ENCODE measurements around the gene PHF20. TPM values are rescaled to one million over a fixed set of nuclear protein-coding genes. Genes with fewer than 3 reads are reported as not detected.

Gene PHF20
- total and polyA plus RNA-seq, 2 donors from 2014 or later: 12.3 to 48.4 TPM

GRCh38 chr20:35887393-35888064, 115.7 kb downstream of the PHF20 start:
- no peak overlapping the region for H3K9ac ChIP-seq (ENCODE audit: low read length in 3 of 3)
- FAIRE-seq: no peak
- H3K27ac ChIP-seq (ENCODE audit: low read depth in 2 of 2, low read length in 2 of 2): no peak overlapping the region

GRCh38 chr20:35888657-35889056, 116.8 kb downstream of the PHF20 start:
- intact Hi-C loops (cut with DNase I): no loop called here
- Histone ChIP-seq H3K27me3 (ENCODE audit: control insufficient read depth, insufficient read depth, low read length) (no peaks in the 10 kb centered on the region), H3K36me3 (ENCODE audit: control insufficient read depth in 2 of 3, insufficient read depth in 3 of 3, low read length in 3 of 3) (no peaks in the 10 kb centered on the region), H3K9ac (ENCODE audit: low read length in 3 of 3) (no peak overlapping the region), H3K9me3 (ENCODE audit: control insufficient read depth in 2 of 3, insufficient read depth in 1 of 3, low read length in 3 of 3) (no peaks in the 10 kb centered on the region), H3K4me1 (ENCODE audit: control insufficient read depth in 2 of 3, insufficient read depth in 2 of 3, low read depth in 1 of 3, low read length in 3 of 3) (peaks cover 0 to 2% (median 0%) of the 10 kb centered on the region in 3 donors), H3K4me3 (ENCODE audit: low read length in 3 of 3) (no peak overlapping the region), H3K27ac (ENCODE audit: low read depth in 2 of 2, low read length in 2 of 2) (no peak overlapping the region)
- DNase-seq: no peak
- TF ChIP-seq CTCF (IDR thresholded peaks at IDR 0.05; ENCODE audit: borderline replicate concordance, extremely low read depth, insufficient read depth): no peak
- no peak for FAIRE-seq

More at GRCh38 chr20:35887393-35888064, 115.7 kb downstream of the PHF20 start:
- no peak for DNase-seq
- Histone ChIP-seq H3K9me3 (ENCODE audit: control insufficient read depth in 2 of 3, insufficient read depth in 1 of 3, low read length in 3 of 3) (no peaks in the 10 kb centered on the region), H3K4me1 (ENCODE audit: control insufficient read depth in 2 of 3, insufficient read depth in 2 of 3, low read depth in 1 of 3, low read length in 3 of 3) (peaks cover 0 to 2% (median 0%) of the 10 kb centered on the region in 3 donors), H3K36me3 (ENCODE audit: control insufficient read depth in 2 of 3, insufficient read depth in 3 of 3, low read length in 3 of 3) (no peaks in the 10 kb centered on the region), H3K27me3 (ENCODE audit: control insufficient read depth, insufficient read depth, low read length) (no peaks in the 10 kb centered on the region), H3K4me3 (ENCODE audit: low read length in 3 of 3) (no peak overlapping the region)
- intact Hi-C loops (cut with DNase I): no loop called here
- TF ChIP-seq CTCF (IDR thresholded peaks at IDR 0.05; ENCODE audit: borderline replicate concordance, extremely low read depth, insufficient read depth): no peak

- FAIRE-seq (no peak), DNase-seq (no peak)
- H3K27me3 ChIP-seq (ENCODE audit: control insufficient read depth, insufficient read depth, low read length): no peaks in the 10 kb centered on the region
- no peak for TF ChIP-seq CTCF (IDR thresholded peaks at IDR 0.05; ENCODE audit: borderline replicate concordance, extremely low read depth, insufficient read depth)
- no peak overlapping the region for H3K9ac ChIP-seq (ENCODE audit: low read length in 3 of 3)
- no peaks in the 10 kb centered on the region for H3K36me3 ChIP-seq (ENCODE audit: control insufficient read depth in 2 of 3, insufficient read depth in 3 of 3, low read length in 3 of 3)
- intact Hi-C loops (cut with DNase I): no loop called here
- no peaks in the 10 kb centered on the region for H3K4me1 ChIP-seq (ENCODE audit: control insufficient read depth in 2 of 3, insufficient read depth in 2 of 3, low read depth in 1 of 3, low read length in 3 of 3)
- no peaks in the 10 kb centered on the region for H3K9me3 ChIP-seq (ENCODE audit: control insufficient read depth in 2 of 3, insufficient read depth in 1 of 3, low read length in 3 of 3)
- no peak overlapping the region for H3K27ac ChIP-seq (ENCODE audit: low read depth in 2 of 2, low read length in 2 of 2)
- H3K4me3 ChIP-seq (ENCODE audit: low read length in 3 of 3): no peak overlapping the region
Measured at GRCh38 chr20:35891375-35891774, 119.6 kb downstream of the PHF20 start.

GRCh38 chr20:35892871-35893270, 121.1 kb downstream of the PHF20 start:
- Histone ChIP-seq H3K27me3 (ENCODE audit: control insufficient read depth, insufficient read depth, low read length) (no peaks in the 10 kb centered on the region), H3K36me3 (ENCODE audit: control insufficient read depth in 2 of 3, insufficient read depth in 3 of 3, low read length in 3 of 3) (no peaks in the 10 kb centered on the region), H3K4me1 (ENCODE audit: control insufficient read depth in 2 of 3, insufficient read depth in 2 of 3, low read depth in 1 of 3, low read length in 3 of 3) (no peaks in the 10 kb centered on the region), H3K27ac (ENCODE audit: low read depth in 2 of 2, low read length in 2 of 2) (no peak overlapping the region), H3K9ac (ENCODE audit: low read length in 3 of 3) (no peak overlapping the region), H3K9me3 (ENCODE audit: control insufficient read depth in 2 of 3, insufficient read depth in 1 of 3, low read length in 3 of 3) (no peaks in the 10 kb centered on the region), H3K4me3 (ENCODE audit: low read length in 3 of 3) (no peak overlapping the region)
- FAIRE-seq (no peak), DNase-seq (no peak)
- intact Hi-C loops (cut with DNase I): no loop called here
- no peak for TF ChIP-seq CTCF (IDR thresholded peaks at IDR 0.05; ENCODE audit: borderline replicate concordance, extremely low read depth, insufficient read depth)
